ENCODE measurements around the gene COL4A2.

DNA sequence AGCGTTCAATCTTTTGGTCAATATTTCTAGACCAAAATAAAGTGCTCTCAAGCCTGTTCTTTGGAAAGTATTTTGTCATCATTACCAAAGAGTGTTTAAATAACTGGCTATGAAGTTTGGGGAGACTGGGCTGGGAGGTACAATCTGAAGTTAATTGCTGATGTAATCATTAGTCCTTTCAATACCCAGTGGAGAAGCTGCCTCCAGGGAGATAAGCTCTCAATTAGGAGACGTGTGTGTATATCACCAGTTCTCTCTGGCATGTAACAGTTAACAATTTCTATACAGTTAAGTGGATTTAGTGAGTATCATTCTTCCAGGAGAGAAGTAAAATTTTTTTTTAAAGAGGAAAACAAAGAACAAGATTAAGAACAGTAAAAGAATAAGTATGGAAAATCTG is 1.5 kb upstream of the COL4A2 start:
- TF ChIP-seq RXRA (IDR thresholded peaks at IDR 0.05) (no peak), RAD21 (IDR thresholded peaks at IDR 0.05) (no peak)

Data from liver (tissue), 2 donors.